ENCODE data around the gene PIGL.

DNA sequence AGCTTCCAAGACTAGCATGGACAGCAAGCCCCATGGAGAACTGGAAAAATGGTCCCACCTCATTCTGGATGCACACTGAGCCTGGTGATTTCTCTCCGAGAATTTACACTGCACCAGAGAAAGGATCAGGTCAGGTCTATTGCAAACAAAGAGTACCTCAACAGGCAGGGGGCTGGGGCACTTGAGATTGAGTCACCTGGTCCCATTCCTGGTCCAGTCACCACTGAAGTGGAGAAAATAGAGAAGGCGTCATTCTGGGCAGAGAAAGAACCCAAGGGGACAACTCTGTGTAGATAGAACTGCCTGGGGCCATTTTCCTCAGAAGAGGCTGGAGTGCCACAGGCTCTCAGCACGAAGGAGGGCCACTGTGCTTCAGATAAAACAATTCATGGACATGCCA, 97.8 kb downstream of the PIGL start:
- TF ChIP-seq, protein P1, sequence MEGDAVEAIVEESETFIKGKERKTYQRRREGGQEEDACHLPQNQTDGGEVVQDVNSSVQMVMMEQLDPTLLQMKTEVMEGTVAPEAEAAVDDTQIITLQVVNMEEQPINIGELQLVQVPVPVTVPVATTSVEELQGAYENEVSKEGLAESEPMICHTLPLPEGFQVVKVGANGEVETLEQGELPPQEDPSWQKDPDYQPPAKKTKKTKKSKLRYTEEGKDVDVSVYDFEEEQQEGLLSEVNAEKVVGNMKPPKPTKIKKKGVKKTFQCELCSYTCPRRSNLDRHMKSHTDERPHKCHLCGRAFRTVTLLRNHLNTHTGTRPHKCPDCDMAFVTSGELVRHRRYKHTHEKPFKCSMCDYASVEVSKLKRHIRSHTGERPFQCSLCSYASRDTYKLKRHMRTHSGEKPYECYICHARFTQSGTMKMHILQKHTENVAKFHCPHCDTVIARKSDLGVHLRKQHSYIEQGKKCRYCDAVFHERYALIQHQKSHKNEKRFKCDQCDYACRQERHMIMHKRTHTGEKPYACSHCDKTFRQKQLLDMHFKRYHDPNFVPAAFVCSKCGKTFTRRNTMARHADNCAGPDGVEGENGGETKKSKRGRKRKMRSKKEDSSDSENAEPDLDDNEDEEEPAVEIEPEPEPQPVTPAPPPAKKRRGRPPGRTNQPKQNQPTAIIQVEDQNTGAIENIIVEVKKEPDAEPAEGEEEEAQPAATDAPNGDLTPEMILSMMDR (IDR thresholded peaks at IDR 0.05) = no peak
- TF ChIP-seq POLR2A (IDR thresholded peaks at IDR 0.05) = no peak
